ENCODE data around the gene NANOS3.
"Not testable (repeated sequence)": the region's sequence is repeated elsewhere in the genome, so short reads cannot be mapped to it uniquely, and the experiment has no call there.

Gene NANOS3

GRCh38 chr19:13920940-13921747 is 44.2 kb downstream of the NANOS3 start:
- DNase-seq (ENCODE audit: low read depth): no peak

DNA sequence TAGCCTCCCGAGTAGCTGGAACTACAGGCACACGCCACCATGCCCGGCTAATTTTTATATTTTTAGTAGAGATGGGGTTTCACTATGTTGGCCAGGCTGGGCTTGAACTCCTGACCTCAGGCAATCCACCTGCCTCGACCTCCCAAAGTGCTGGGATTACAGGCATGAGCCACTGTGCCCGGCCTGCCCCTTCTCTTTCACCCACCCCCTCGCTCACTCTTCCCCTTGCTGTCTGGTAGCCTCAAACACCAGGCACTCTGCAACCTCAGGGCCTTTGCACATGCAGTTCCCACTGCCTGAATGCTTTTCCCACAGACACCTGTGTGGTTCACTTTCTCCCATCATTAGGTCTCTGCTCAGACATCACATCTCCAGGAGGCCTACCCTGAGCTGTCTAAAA is 45.2 kb downstream of the NANOS3 start:
- not testable (repeated sequence) for DNase-seq (ENCODE audit: low read depth)

DNA sequence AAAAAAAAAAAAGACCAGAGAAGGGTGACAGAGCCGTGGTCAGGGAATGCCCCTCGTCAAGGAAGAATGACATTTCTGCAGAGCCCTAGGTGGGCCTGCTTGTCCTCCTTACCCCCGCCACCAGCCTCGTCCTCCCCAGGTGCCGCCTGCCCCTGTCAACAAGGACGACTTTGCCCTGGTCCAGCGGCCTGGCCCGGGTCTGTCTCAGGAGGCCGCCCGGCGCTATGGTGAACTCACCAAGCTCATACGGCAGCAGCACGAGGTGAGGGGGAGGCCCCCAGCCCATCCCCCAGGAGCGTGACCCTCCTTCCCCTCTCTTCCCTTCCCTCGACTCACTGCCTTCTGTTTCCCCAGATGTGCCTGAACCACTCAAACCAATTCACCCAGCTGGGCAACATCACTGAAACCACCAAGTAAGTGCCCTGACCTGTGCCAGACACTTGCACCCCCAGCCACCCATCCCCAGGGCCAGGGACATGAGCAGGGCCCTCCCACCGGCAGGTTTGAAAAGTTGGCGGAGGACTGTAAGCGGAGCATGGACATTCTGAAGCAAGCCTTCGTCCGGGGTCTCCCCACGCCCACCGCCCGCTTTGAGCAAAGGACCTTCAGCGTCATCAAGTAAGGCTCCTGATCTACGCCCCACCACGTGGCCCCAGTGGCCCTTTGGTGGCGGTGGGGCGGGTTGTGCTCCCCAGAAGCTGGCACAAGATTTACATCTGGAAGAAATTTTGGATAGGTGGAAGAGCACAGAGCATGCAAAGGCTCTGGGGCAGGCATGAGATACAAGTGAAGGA is 46.5 kb downstream of the NANOS3 start:
- no peak for DNase-seq (ENCODE audit: low read depth)

- DNase-seq (ENCODE audit: low read depth): no peak
These were observed 49.1 kb downstream of the NANOS3 start for GRCh38 chr19:13926010-13926409.

DNA sequence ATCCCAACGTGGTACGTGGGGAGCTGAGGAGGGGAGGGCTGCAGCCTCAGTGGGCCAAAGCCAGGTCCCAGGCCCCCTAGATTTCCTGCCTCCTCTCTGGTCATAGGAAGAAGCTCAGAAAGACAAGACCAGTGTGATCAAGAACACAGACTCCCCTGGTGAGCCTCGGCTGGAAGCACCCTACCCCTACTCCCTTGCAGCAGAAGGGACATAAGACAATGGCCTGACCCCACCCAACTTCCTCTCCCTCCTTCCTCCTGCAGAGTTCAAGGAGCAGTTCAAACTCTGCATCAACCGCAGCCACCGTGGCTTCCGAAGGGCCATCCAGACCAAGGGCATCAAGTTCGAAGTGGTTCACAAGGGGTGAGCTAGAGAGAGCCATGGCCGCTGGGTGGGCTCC is 49.8 kb downstream of the NANOS3 start:
- no peak for DNase-seq (ENCODE audit: low read depth)

GRCh38 chr19:13929340-13929739 is 52.4 kb downstream of the NANOS3 start:
- no peak for DNase-seq (ENCODE audit: low read depth)

GRCh38 chr19:13929956-13930355 is 53.0 kb downstream of the NANOS3 start:
- DNase-seq (ENCODE audit: low read depth): no peak
